ENCODE measurements around the gene LRRFIP1.

- no peak for TF ChIP-seq POLR2A (IDR thresholded peaks at IDR 0.05)
- TF ChIP-seq, protein P1, sequence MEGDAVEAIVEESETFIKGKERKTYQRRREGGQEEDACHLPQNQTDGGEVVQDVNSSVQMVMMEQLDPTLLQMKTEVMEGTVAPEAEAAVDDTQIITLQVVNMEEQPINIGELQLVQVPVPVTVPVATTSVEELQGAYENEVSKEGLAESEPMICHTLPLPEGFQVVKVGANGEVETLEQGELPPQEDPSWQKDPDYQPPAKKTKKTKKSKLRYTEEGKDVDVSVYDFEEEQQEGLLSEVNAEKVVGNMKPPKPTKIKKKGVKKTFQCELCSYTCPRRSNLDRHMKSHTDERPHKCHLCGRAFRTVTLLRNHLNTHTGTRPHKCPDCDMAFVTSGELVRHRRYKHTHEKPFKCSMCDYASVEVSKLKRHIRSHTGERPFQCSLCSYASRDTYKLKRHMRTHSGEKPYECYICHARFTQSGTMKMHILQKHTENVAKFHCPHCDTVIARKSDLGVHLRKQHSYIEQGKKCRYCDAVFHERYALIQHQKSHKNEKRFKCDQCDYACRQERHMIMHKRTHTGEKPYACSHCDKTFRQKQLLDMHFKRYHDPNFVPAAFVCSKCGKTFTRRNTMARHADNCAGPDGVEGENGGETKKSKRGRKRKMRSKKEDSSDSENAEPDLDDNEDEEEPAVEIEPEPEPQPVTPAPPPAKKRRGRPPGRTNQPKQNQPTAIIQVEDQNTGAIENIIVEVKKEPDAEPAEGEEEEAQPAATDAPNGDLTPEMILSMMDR (IDR thresholded peaks at IDR 0.05), result no peak
- no peak for TF ChIP-seq EP300 (IDR thresholded peaks at IDR 0.05)
Observed at GRCh38 chr2:237733677-237734300, 106.4 kb downstream of the LRRFIP1 start.

Data from ovary (tissue), 3 donors.